Measurements from ENCODE around the gene ZNF628.

Gene ZNF628

DNA sequence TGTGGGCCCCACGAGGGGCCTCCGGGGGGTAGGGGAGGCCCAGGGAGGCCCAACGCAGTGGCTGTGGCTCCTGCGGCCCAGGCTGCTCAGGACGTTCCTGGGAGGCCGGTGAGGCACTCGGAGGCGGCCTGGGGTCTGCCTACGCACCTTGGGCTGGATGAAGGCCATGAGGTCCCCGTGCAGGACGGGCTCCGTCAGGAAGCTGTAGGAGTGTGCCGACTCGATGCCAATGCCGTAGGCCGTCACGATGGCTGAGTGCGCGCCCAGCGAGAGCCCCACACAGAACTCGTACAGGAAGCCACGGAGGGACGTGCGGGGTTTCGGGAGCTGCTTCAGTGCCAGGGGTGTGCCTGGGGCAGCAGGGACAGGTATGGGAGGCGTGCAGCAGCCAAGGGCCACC is 54.6 kb downstream of the ZNF628 start:
- no peak for DNase-seq (ENCODE audit: low spot score)

All from hematopoietic multipotent progenitor cell treated with erythropoietin and hydrocortisone succinate and interleukin-3 and kit ligand, for 17 days (in vitro differentiated cells).